Smooth muscle cell of the brain vasculature (primary cell): ENCODE data around the gene HINT1.
"Not testable (repeated sequence)": the region's sequence is repeated elsewhere in the genome, so short reads cannot be mapped to it uniquely, and the experiment has no call there.

ENCODE experiments used
- DNase-seq: peaks from one replicate; pipeline ENCODE4 v3.0.0-alpha.2; 2012; ENCODE audit warnings: low read depth, low spot score

Gene HINT1

DNA sequence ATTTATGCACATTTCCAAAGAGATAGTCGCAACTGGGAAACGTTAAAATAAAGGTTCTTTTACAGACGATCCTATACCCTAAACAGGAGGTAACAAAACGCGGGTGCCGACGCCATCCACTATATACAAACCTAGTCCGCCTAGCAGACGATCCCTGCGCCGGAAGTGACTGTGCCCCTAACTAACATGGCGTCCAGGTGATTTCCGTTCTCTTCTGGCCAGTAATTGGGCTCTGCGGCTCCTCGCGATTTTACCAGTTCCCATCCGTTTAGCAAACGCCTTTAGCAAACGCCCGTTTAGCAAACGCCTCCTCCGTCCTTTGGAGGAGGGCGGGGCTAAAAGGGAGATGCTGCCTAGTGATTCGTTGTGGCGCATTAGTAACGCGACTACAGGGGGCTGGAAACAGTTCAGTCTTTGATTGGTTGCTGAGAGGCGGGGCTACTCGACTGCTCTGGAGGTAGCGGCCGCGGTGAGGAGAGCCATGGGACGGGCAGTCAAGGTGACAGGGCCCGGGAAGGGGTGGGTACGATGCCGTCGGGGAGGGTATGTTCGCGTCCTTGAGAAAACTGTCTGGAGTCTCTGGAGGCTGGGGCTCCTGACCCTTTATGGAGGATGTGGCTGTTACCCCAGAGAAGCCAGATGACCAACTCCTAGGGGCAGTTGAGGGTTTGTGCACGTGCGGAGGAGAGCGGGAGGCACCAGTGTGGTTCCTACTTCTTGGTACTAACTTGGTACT lies 5.7 kb upstream of the HINT1 start, which contains the start of gene LYRM7:
LYRM7 (plus strand) TSS at position 405 of the 736 bp plus-strand sequence; CDS start at position 482, 77 bp downstream.
- peak; percentile 98 for DNase-seq

DNA sequence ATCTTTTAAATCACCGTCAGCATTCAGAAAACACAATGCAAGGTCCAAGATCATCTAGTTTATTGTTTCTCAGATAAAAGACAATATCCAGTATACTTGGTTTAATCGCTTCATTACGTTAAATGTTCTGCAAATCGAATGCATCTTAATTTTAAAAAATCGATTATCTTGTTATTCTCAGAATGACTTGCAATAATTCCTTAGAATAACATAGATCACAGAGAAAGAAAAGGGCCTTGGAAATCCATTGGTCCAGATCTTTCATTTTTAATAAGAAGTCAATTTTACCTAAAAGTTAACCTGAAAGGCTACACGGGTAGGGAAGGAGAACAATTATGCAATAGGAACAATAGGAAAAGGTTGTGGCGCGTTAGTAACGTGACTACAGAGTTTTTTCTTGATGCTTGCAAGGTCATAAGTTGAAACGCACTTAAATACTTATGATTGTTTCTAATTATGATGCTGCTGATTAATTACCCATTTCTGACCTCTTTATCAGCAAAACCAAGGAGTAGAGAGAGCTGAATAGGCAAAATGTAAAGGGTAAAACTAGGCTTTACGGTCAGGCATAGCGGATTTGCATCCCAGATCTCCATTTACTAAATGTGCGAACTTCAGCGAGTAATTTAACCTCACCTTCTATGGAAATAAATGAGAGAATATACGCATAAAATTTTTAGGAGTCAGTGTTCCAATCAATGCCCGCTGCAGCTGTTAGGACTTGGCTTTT lies 4.9 kb upstream of the HINT1 start:
- DNase-seq: no peak

- DNase-seq: no peak
Observed at GRCh38 chr5:131167615-131168014, 2.6 kb upstream of the HINT1 start.

DNA sequence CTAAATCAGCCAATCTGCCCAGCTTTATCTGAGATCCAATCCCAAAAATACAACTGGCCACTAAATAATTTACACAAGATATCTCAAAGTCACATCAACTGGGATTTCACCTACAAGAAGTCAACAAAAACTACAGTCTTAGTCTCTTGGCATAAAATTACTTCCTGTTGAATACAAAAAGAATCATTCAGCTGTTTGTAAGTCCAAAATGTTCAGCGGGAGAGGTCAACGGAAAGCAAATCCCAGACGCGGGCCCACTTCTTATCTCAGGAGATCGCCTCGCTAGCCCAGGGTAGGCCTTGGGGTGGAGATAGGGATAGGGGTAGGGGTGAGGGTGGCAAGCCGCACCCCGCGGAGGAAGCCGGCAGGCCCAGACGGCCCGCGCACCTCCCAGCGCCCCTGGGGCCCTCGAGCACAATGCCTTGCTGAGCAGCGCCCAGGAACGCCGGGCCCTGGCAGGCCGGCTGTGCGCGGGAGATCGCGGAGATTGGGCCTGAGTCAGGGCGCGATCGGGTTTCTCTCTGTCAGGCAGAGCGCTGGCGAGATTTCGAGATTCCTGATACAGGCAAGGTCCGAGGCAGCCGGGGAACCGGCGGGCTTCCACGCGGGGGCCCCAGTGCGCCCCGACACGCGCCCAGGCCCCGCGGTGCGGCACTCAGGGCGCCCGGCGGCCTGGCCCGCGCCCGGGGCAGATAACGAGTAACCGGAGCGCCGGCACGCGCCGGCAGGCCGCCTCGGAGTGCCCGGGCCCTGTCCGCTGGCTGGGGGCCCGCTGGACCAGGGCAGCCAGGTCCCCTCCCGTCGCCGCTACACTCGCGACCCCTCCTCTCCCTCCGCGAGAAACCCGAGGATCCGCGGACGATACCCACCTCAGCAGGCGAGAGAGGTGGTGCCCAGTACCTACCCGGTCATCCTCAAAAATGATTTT lies 601 bp downstream of the HINT1 start:
- no peak for DNase-seq

GRCh38 chr5:131163276-131164119 lies 1.6 kb downstream of the HINT1 start:
- no peak for DNase-seq

GRCh38 chr5:131160134-131160533 lies 4.9 kb downstream of the HINT1 start:
- no peak for DNase-seq

GRCh38 chr5:131156957-131157356 lies 8.1 kb downstream of the HINT1 start:
- no peak for DNase-seq

- no peak for DNase-seq
Observed at GRCh38 chr5:131156385-131156784, 8.7 kb downstream of the HINT1 start.

- DNase-seq: no peak
Observed at GRCh38 chr5:131151216-131151615, 13.8 kb downstream of the HINT1 start.

- no peak for DNase-seq
Observed at GRCh38 chr5:131150408-131150807, 14.6 kb downstream of the HINT1 start.

- DNase-seq: no peak
Observed at GRCh38 chr5:131148835-131149234, 16.2 kb downstream of the HINT1 start.

- DNase-seq: no peak
Observed at GRCh38 chr5:131147258-131147657, 17.8 kb downstream of the HINT1 start.

- no peak for DNase-seq
Observed at GRCh38 chr5:131142970-131143617, 22.0 kb downstream of the HINT1 start.

DNA sequence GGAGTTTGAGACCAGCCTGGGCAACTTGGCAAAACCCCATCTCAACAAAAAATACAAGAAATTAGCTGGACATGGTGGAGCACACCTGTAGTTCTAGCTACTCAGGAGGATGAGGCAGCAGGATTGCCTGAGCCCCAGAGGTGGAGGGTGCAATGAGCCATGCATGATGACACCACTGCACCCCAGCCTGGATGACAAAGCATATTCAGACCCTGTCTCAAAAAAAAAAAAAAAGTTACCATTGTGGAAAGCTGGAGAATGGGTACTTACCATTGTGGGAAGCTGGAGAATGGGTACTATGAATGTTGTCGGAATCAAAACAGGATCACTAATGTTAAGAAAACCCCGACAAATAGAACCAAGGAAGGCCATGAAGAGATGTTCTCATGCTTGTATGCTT lies 25.7 kb downstream of the HINT1 start:
- DNase-seq: no peak

- not testable (repeated sequence) for DNase-seq
Observed at GRCh38 chr5:131138406-131138805, 26.6 kb downstream of the HINT1 start.

GRCh38 chr5:131133091-131133490 lies 32.0 kb downstream of the HINT1 start:
- not testable (repeated sequence) for DNase-seq

DNA sequence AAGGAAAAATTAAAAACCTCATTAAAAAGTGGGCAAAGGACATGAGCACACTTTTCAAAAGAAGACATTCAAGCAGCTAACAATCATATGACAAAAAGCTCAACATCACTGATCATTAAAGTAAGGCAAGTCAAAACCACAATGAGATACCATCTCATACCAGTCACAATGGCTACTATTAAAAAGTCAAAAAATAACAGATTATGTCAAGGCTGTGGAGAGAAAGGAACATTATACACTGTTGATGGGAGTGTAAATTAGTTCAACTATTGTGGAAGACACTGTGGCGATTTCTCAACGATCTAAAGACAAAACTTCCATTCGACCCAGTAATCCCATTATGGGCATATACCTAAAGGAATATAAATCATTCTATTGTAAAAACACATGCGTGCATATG lies 35.8 kb downstream of the HINT1 start:
- DNase-seq: no peak

DNA sequence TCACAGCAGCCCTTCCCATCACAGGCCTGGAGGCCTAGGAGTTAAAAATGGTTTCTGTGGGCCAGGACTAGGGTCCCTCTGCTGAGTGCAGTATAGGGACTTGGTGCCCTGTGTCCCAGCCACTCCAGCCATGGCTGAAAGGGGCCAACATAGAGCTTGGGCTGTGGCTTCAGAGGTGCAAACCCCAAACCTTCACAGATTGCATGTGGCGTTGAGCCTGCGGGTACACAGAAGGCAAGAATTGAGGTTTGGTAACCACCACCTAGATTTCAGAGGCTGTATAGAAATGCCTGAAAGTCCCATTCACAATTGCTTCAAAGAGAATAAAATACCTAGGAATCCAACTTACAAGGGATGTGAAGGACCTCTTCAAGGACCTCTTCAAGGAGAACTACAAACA lies 37.8 kb downstream of the HINT1 start:
- DNase-seq: not testable (repeated sequence)

GRCh38 chr5:131114754-131115153 lies 50.3 kb downstream of the HINT1 start:
- no peak for DNase-seq

DNA sequence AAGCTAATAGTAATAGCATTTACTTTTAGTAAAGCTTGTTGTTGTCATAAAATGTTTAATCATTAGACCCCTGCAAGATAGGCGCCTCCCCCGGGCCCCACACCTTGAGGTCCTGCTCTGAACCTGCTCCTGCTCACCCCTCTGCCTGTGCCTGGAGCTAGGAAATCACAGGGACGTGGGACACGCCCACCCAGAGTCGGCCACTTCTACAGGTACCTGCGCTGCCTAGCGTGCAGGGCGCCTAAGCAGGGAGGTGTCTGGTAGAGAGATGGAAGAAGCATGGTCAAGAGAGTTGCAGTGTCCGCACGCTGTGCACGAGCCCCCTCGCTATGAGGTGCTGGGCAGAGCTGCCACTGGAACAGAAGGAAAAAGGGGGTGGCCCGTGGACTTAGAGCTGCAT lies 52.6 kb downstream of the HINT1 start:
- DNase-seq: no peak

GRCh38 chr5:131110256-131110594 lies 54.8 kb downstream of the HINT1 start:
- no peak for DNase-seq
